Prostate gland (tissue), 2 donors: ENCODE data around the gene GMDS.

Source experiments
- POLR2AphosphoS5 ChIP-seq: sonication (generic); formaldehyde crosslinking; IDR thresholded peaks from one replicate; pipeline ENCODE4 v1.6.1; 2017; ENCODE audit warnings: antibody characterized with exemption
- TF ChIP-seq, protein P1 (sequence below), 4 experiments: fragments of 200-600 bp in 2 of 4; fragments of 450-650 bp in 2 of 4; sonication (generic) in 2 of 4; IDR thresholded peaks; 1 replicate in 3 of 4; 2 replicates in 1 of 4; pipeline ENCODE4 v1.5.1; 2016 to 2019; ENCODE audit warnings: antibody characterized with exemption in 4 of 4, mild to moderate bottlenecking in 2 of 4, moderate library complexity in 2 of 4

DNA sequence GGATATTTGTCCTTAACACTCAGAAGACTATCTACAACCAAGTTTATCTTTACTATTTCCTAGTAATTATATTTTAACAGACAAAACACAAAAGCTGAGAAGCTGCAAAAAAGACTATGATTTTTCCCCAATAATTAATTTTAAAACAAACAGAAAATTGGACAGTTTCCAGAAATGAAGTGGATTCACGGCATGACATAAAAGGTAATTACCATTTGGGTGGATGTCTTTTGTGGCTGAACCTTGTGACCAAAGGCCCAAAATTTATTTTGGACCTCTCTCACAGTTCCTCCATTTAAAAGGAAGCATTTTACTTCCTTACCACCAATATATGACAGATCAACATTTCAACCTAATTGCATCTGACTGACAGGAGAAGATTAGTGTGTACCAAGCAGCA lies 90.2 kb downstream of the GMDS start:
- no peak for TF ChIP-seq POLR2AphosphoS5
- TF ChIP-seq, protein P1, sequence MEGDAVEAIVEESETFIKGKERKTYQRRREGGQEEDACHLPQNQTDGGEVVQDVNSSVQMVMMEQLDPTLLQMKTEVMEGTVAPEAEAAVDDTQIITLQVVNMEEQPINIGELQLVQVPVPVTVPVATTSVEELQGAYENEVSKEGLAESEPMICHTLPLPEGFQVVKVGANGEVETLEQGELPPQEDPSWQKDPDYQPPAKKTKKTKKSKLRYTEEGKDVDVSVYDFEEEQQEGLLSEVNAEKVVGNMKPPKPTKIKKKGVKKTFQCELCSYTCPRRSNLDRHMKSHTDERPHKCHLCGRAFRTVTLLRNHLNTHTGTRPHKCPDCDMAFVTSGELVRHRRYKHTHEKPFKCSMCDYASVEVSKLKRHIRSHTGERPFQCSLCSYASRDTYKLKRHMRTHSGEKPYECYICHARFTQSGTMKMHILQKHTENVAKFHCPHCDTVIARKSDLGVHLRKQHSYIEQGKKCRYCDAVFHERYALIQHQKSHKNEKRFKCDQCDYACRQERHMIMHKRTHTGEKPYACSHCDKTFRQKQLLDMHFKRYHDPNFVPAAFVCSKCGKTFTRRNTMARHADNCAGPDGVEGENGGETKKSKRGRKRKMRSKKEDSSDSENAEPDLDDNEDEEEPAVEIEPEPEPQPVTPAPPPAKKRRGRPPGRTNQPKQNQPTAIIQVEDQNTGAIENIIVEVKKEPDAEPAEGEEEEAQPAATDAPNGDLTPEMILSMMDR (IDR thresholded peaks at IDR 0.05): no peak
